Right forelimb (tissue), 1 donor: ENCODE data around the gene ACTR5.
"Not testable (repeated sequence)": the region's sequence is repeated elsewhere in the genome, so short reads cannot be mapped to it uniquely, and the experiment has no call there.

Experiments
- DNase-seq: peaks from one replicate; pipeline ENCODE4 v3.0.0-alpha.2; 2018

ACTR5 gene

DNA sequence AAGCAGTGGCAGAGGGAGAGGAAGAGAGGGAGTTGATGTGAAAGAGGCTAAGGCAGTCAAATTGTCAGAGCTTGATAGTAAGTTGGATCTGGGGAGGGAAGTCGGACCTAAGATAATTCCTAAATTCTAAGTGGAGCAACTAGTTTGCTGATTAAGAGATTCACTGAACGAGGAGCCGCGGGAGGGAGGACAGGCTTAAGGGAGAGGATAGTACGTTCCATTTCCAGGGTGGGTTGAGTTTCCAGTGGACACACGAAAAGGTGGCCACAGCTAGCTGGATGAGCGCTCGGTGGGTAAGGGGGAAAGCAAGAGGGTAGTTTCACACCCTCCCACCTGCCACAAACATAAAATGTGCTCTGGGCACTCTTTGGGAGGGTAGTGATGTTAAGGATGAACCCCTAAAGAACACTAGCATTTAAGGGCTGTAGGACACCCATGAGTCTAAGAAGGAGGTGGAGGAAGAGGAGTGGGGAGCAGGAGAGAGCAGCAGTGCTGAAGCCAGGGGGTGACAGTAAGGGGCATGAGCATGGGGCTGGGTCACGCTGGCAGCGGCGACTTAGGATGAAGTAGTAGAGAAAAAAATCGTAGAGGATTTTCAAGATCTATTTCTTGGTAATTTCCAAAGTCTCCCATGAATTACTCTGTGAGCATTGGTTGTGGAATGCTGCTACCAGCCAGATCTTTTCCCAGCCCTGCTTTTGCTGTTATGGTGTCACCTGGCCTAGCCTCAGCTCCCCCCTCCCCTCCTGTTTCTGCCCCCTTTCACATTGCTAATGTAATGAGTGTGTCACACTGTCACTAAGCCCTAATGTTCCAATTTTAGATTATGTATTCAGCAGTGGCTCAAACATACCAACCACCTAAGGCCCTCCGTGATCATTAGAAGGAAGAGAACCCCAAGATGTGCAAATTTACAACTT, 21.4 kb downstream of the ACTR5 start:
- DNase-seq = no peak

DNA sequence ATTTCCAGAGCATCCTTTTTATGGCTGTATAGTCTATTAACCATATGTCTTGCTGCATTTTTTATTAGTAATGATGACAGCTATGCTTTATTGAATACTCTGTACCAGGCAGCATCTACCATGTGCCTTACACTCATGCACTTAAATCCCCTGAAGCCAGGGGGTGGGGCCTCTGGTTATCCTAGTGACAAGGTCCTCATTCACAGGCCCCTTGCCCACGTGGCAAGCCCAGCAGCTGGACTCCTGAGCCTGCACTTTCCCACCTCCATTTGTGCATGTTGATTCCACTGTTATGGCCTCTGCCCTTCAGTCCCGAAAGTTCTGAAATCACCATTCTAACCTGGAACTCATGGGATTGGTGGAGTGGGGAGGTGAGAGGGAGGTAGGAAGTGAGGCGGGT, 22.3 kb downstream of the ACTR5 start:
- DNase-seq = no peak

DNA sequence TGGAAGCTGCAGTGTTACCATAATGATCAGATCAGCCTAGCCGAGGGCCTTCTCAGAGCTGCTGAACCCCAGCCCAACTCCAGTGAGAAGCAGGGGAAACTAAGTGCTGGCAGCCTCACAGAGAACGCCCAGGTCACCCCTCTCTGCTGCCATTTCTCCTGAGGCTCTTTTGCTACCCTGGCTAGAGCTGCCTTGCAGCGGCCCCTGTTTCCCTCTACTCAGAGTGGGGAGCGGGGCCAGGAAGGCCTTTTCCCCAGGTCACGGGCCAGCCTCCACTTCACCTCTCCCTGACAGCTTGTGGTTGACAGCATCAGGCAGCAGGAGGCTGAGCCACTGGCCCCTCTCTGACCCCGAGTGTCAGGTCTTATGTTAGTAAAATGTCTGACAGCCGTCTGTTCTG, 22.7 kb downstream of the ACTR5 start:
- no peak for DNase-seq

DNA sequence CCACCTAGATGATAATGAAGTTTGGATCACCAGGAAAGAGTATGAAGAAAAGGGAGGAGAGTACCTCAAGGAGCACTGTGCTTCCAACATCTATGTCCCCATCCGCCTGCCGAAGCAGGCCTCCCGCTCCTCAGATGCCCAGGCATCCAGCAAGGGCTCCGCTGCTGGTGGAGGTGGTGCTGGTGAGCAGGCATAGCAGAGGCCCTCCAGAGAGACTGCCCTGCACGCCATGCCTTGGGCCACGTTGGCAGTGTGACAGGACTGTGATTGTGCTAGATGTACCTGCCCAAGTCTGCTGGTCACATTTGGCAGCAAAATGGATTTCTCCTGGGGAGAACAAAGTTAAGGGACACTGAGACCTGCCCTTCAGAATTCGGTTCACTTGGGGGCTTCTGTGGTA, 23.4 kb downstream of the ACTR5 start:
- no peak for DNase-seq

DNA sequence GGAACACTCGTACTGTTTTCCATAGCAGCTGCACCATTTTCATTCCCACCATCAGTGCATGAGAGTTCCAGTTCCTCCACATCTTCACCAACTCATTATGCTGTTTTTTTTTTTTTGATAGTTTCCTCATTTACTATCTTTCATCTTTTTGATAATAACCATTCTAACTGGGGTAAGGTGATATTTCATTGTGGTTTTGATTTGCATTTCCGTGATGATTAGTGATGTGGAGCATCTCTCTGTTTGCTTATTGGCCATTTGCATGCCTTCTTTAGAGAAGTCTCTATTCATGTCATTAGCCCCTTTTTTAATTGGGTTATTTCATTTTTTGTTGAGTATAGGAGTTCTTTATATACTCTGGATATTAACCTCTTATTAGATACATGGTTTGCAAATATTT, 25.9 kb downstream of the ACTR5 start:
- DNase-seq = no peak

DNA sequence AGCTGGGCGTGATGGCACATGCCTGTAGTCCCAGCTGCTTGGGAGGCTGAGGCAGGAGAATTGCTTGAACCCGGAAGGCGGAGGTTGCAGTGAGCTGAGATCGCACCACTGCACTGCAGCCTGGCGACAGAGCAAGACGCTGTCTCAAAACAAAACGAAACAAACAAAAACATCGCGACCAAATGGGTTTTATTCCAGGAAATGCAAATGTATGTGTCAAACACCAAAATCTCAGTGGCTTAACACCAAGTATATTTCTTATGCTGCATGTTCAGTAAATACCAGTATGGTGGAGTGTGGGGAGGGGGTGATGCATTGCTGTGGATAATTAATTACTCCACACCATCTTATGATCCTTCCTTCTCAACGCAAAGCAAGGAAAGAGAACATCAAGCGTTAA, 28.1 kb downstream of the ACTR5 start:
- no peak for DNase-seq

DNA sequence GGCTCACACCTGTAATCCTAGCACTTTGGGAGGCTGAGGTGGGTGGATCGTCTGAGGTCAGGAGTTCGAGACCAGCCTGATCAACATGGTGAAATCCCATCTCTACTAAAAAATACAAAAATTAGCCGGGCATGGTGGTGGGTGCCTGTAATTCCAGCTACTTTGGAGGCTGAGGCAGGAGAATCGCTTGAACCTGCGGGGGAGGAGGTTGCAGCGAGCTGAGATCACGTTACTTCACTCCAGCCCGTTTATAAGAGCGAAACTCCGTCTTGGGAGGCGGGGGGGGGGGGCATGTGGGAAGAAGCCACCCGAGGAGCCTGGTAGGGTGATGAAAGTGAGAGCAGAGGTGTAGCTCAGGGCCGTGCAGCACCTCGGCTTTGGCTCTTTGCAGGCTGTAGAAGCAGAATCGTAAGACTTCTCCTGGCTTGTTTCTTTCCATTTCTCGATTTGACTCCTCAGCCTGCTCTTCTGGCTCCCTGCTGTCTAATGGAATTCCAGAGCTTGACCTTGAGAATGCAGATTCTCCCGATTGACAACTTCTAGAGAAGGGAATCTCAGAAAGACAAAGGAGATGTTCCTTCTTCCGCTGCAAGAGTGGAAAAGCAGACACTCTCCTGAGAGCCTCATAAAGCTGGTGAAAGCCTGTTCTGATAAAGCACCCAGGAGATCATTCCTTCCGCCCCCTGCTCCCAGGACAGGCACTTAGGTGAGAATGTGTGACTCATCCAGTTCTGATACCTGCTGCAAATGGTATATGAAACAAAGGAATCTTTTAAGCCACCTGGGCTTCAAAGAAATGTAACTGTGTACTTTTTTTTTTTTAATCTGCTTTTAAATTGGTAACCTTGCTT, 31.2 kb downstream of the ACTR5 start:
- no peak for DNase-seq

DNA sequence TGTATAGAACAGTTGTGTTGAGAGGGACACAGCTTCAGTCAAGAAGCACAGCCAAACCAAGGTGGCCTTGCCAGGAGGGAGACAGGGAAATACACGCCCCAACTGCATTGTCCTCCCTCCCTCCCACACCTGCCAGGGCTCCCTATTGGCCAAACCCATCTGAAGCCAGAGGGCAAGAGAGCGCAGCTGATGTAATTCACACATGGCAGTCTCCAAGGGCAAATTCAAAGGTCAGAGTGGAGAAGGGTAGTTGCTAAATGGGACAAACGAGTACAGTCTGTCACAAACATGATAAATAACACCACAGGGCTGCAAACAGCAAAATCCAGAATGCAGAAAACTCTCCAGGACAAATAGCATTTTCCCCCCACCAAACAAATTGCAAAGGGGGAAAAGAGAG, 34.0 kb downstream of the ACTR5 start:
- no peak for DNase-seq

DNA sequence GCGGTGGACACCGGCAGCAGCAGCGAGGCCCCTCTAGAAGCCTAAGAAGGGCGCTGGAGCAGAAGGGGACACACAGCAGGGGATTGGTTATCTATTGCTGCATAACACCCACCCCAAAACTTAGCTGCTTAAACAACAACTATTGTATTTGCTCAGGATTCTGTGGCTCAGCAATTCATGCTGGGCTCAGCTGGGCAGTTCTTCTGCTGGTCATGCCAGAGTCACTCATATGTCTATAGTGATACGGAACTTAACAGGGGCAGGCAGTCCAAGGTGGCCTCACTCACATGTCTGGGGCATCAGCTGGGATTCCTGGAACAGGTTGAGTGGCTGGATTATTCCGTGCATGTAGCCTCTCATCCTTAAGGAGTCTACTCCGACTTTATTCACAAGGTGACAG, 39.6 kb downstream of the ACTR5 start:
- DNase-seq = no peak

DNA sequence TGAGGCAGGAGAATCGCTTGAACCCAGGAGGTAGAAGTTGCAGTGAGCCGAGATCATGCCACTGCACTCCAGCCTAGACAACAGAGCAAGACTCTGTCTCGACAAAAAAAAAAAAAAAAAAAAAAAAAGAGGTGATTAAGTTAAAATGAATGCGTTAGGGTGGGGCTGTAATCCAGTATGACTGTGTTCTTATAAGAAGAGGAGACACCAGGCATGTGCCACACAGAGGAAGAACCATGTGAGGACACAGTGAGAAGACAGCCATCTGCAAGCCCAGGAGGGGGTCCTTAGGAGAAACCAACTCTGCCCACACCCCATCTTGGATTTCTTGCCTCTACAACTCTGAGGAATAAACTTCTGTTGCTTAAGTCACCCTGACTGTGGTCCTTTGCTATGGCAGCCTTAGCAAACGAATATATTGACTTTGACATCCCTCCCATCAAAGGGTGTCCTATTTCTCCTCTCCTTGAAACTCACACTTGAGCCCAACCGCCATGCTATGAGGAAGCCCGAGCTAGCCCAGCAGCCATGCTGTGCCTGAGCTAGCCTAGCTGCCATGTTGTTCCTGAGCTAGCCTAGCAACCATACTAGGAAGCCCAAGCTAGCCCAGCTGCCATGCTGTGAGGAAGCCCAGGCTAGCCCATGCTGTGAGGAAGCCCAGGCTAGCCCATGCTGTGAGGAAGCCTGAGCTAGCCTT, 41.4 kb downstream of the ACTR5 start:
- no peak for DNase-seq

DNA sequence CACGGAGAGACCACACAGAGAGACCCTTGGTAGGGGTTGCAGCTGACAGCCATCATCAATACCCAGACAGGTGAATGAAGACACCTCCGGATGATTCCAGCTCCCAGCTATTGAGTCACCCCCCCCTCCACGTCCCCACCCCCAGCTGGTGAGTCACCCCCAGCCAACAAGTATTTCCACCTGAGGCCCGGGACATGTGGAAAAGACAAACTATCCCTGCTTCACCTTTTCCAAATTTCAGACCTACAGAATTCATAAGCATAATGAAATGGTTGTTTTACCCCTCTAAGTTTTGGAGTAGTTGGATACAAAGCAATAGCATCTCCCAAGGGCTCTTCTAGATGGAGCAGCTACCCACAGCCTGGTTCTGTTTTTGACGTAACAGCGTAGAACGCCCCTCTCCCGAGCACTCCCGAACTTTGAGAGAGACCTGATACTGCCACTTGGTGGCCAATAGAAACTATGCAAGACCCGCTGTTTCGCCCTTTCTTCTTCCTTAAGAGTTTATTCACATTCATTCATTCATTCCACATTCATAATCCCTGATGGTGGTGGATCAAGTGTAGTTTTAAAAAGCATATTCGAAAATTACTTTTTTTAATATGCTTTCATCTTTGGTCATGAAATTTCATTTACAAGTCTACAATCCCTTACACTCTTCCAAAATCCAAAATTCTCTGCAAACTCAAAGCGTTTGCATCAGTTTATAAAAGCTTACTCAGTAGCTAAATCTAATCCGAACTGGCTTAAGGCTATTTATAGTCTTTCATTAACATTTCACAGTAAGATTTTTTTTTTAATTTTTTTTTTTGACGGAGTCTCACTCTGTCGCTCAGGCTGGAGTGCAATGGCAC, 42.2 kb downstream of the ACTR5 start:
- DNase-seq = no peak

DNA sequence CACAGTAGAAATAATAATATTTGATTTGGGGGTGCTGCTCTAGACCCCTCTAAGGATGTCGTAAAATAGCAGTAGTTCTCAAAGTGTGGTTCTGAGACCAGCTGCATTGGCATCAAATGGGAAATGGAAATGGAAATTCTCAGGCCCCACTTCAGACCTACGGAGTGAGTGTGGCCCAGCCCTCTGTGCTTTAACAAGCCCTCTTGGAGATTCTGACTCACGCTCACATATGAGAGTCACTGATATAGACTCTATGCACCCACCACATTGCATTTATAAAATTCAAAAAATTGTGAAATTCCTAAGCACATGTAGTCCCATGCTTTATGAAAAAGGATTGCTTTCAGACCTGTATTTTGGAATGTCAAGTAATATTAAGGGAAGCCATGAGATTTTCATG, 43.0 kb downstream of the ACTR5 start:
- no peak for DNase-seq

DNA sequence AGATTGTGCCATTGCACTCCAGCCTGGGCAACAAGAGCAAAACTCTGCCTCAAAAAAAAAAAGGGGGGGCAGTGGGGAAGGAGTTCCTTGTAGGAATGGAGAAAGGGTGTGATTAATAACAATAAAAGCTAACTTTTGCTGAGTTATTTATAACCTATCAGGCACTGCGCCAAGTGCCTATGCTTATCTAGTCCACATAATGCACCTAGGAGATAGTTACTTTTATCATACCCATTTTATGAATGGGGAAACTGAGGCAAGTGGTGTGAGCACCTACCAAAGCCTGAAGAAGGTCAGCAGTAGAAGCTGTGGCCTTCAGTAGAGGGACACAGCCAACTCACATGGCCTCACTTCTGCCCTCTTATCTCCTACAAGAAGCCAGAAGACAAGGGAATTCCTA, 43.7 kb downstream of the ACTR5 start:
- no peak for DNase-seq

DNA sequence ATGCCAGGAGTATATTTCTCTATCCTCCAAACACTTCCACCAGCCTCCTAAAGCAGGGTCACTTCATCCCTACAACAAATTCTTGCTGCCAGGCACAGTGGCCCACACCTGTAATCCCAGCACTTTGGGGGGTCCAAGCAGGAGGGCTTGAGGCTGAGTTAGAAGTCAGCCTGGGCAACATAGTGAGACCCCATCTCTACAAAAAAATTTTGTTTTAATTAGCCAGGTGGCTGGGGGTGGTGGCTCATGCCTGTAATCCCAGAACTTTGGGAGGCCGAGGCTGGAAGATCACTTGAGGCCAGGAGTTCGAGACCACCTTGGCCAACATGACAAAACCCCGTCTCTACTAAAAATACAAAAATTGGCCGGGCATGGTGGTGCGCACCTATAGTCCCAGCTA, 45.8 kb downstream of the ACTR5 start:
- not testable (repeated sequence) for DNase-seq

DNA sequence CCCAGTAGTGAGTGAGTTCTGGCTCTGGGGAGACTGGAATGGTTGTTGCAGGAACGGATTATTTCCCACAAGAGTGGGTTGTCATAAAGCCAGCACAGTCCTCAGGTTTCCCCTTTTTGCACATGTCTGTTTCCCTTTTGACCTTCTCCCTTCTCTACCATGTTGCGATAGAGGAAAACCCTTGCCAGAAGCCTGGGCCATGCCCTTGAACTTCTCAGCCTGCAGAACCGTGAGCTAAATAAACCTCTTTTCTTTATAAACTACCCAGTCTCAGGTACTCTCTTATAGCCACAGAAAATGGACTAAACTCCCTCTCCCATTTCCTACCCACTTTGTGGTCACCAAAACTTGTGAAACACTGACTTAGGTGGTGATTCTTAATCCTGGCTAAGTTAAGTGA, 50.0 kb downstream of the ACTR5 start:
- no peak for DNase-seq

DNA sequence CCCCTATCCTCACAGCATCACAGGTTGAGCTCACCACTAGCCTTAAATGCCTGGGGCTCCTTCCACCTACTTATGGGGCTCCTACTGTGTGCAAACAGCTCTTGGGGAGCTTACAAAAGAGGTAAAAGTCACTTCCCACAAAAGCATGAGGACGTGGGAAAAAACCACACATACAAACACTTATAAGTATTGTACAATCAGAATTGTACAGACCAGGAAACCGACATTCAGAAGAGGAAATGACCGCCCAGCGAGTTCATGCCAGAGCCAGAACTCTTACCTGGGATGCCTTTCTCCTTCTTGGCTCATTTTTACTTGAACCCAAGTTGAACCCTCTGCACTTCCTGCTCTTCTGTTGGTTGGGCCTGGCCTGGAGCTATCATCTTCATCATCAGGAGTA, 50.9 kb downstream of the ACTR5 start:
- no peak for DNase-seq

DNA sequence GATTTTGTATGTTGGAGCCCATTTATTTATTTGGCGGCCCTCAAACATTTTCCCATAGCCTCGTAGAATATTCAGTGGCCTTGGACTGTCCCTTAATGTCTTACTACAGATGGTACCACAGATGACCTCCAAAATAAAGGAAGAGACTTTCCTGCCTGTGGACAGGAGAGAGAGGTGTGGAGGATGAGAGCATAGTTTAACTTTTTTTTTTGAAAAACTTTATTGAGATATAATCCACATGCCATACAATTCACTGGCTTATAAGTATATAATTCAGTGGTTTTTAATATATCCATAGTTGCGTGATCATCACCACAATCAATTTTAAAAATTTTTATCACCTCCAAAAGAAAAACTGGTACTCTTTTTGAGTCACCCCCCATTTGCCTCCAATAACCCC, 52.6 kb downstream of the ACTR5 start:
- DNase-seq = no peak

DNA sequence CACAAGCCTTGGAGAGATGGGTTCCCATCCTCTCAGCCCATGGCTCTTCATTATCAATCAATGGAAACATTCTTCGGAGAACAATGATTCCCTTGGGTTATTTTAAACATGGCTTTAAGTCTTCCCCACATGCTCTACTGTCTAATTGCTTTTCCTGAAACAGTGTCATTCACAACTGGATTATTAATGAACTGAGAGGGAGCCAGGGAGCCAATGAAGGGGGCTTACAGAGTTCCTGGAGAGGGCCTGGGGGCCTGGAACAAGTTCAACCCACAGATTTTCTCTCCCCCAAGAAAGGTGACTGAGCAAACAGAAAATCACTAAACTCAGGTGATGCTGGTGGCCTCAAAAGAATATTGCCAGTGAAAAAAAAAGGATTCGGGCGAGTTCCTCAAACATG, 56.0 kb downstream of the ACTR5 start:
- DNase-seq = no peak

DNA sequence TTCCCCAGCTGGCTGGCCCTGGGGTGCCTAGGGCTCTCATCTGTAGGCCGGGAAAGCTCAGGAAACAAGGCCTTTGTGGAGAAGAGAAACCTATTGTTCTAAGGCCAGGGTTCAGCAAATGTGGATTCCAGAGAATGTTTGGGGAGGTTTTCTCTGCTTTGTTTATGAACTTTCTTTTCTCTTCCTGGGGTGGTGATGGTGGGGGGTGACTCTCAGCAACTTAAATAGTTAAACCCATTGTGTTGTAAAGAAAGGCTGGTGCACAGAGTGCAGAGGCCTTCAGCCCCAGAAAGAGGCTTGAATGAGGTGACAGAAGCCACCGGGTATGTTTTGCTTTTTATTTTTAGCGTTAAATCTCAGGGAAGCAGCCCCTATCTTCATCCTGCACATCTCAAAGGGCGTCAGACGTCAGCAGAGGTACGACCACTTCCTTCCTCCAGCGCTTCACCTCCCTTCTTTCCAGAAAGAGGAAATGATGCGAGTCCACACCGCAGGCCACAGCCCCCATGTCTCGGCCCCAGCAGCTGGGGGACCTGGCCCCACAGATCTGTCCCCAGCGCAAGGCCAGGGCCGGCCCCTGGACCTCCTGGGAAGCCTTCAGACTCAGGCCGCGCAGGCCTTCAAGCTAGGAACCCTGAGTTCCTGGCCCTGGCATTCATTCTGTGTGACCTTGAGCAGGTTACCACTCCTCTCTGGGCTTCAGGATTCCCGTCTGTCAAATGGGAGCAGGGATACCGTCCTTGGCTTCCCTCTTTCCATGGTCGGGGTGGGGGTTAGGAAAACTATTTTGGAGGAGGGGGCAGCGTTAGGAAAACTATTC, 56.6 kb downstream of the ACTR5 start:
- no peak for DNase-seq

DNA sequence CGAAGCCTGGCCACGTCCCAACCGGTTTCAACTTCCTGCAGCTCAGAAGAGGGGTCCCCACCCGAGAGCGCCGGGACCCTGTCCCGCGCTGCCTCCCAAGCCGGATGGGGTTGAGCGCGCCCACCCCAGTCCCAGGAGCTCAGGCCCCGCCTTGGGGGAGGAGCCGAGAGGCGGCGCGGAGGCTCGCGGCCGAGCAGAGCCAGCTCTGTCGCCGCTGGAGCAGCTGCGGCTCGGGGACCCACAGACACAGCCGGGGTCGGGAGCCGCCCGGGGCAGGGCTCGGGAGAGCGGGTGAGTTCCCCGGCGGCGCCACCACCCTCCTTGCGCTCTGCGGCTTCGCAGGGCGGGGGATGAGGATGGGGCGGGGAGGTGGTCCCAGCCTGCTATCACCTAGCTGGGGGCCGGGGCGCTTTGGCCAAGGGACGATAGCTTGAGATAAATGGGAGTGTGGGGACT, 57.3 kb downstream of the ACTR5 start, which contains the start of gene PPP1R16B:
Gene PPP1R16B (plus strand): TSS at position 196 of the 456 bp plus-strand sequence. CDS start 30,229 bp downstream, outside the sequence.
- peak; percentile 64 for DNase-seq
